ENCODE measurements around the gene EXOC3L4.
A peak's percentile ranks its signal among the peaks of the same experiment; 100 is the strongest.

EXOC3L4 gene

DNA sequence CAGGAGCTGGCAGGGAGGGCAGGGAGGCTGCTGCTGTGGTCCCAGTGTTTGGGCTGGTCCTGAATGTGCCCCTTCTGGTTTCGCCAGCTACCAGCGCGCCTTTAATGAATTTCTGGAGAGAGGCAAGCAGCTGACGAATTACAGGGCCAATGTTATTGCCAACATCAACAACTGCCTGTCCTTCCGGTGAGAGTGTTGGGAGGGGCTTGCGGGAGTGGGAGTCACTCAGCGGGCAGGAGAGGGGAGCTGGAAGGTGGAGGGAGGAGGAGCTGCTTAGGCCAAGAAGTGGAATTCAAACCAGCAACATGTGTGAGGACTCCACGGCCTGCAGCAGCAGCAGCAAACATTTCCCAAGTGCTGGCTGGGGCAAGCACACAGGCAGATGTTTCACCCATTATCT is 36.4 kb downstream of the EXOC3L4 start (continued):
- TF ChIP-seq, protein P1, sequence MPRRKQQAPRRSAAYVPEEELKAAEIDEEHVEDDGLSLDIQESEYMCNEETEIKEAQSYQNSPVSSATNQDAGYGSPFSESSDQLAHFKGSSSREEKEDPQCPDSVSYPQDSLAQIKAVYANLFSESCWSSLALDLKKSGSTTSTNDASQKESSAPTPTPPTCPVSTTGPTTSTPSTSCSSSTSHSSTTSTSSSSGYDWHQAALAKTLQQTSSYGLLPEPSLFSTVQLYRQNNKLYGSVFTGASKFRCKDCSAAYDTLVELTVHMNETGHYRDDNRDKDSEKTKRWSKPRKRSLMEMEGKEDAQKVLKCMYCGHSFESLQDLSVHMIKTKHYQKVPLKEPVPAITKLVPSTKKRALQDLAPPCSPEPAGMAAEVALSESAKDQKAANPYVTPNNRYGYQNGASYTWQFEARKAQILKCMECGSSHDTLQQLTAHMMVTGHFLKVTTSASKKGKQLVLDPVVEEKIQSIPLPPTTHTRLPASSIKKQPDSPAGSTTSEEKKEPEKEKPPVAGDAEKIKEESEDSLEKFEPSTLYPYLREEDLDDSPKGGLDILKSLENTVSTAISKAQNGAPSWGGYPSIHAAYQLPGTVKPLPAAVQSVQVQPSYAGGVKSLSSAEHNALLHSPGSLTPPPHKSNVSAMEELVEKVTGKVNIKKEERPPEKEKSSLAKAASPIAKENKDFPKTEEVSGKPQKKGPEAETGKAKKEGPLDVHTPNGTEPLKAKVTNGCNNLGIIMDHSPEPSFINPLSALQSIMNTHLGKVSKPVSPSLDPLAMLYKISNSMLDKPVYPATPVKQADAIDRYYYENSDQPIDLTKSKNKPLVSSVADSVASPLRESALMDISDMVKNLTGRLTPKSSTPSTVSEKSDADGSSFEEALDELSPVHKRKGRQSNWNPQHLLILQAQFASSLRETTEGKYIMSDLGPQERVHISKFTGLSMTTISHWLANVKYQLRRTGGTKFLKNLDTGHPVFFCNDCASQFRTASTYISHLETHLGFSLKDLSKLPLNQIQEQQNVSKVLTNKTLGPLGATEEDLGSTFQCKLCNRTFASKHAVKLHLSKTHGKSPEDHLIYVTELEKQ (tag by site-specific recombination; IDR thresholded peaks at IDR 0.05; ENCODE audit: borderline replicate concordance): no peak
- TF ChIP-seq PRDM1 (tag by site-specific recombination; IDR thresholded peaks at IDR 0.05) (no peak), ZNF677 (tag by site-specific recombination; IDR thresholded peaks at IDR 0.05) (no peak), ZBTB1 (tag by site-specific recombination; IDR thresholded peaks at IDR 0.05) (no peak), ZNF140 (tag by site-specific recombination; IDR thresholded peaks at IDR 0.05) (no peak), ZNF169 (tag by site-specific recombination; IDR thresholded peaks at IDR 0.05) (no peak), KLF1 (tag by site-specific recombination; IDR thresholded peaks at IDR 0.05) (peak; percentile 39; the same call in 1 of the 2 replicates), ZNF747 (tag by site-specific recombination; IDR thresholded peaks at IDR 0.05) (no peak), ZNF175 (tag by site-specific recombination; IDR thresholded peaks at IDR 0.05) (no peak), YY2 (tag by site-specific recombination; IDR thresholded peaks at IDR 0.05) (no peak), HOXC10 (CRISPR knock-in tag; IDR thresholded peaks at IDR 0.05) (no peak), SCRT1 (tag by site-specific recombination; IDR thresholded peaks at IDR 0.05; ENCODE audit: borderline replicate concordance) (peak; percentile 60; the same call in 1 of the 2 replicates), ZNF626 (tag by site-specific recombination; IDR thresholded peaks at IDR 0.05) (no peak), OVOL3 (tag by site-specific recombination; IDR thresholded peaks at IDR 0.05) (no peak), ZNF138 (tag by site-specific recombination; IDR thresholded peaks at IDR 0.05; ENCODE audit: borderline replicate concordance) (no peak), ZNF302 (tag by site-specific recombination; IDR thresholded peaks at IDR 0.05; ENCODE audit: low read depth) (no peak), KLF16 (tag by site-specific recombination; IDR thresholded peaks at IDR 0.05) (no peak), ZNF707 (tag by site-specific recombination; IDR thresholded peaks at IDR 0.05) (no peak), ZNF792 (tag by site-specific recombination; IDR thresholded peaks at IDR 0.05) (no peak), ZNF549 (tag by site-specific recombination; IDR thresholded peaks at IDR 0.05) (no peak), ZNF585B (tag by site-specific recombination; IDR thresholded peaks at IDR 0.05) (no peak), ZNF341 (tag by site-specific recombination; IDR thresholded peaks at IDR 0.05; ENCODE audit: low read depth) (no peak)
- TF ChIP-seq, protein P2, sequence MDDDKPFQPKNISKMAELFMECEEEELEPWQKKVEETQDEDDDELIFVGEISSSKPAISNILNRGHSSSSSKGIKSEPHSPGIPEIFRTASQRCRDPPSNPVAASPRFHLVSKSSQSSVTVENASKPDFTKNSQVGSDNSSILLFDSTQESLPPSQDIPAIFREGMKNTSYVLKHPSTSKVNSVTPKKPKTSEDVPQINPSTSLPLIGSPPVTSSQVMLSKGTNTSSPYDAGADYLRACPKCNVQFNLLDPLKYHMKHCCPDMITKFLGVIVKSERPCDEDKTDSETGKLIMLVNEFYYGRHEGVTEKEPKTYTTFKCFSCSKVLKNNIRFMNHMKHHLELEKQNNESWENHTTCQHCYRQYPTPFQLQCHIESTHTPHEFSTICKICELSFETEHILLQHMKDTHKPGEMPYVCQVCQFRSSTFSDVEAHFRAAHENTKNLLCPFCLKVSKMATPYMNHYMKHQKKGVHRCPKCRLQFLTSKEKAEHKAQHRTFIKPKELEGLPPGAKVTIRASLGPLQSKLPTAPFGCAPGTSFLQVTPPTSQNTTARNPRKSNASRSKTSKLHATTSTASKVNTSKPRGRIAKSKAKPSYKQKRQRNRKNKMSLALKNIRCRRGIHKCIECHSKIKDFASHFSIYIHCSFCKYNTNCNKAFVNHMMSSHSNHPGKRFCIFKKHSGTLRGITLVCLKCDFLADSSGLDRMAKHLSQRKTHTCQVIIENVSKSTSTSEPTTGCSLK (tag by site-specific recombination; IDR thresholded peaks at IDR 0.05): no peak
- TF ChIP-seq, protein P3, sequence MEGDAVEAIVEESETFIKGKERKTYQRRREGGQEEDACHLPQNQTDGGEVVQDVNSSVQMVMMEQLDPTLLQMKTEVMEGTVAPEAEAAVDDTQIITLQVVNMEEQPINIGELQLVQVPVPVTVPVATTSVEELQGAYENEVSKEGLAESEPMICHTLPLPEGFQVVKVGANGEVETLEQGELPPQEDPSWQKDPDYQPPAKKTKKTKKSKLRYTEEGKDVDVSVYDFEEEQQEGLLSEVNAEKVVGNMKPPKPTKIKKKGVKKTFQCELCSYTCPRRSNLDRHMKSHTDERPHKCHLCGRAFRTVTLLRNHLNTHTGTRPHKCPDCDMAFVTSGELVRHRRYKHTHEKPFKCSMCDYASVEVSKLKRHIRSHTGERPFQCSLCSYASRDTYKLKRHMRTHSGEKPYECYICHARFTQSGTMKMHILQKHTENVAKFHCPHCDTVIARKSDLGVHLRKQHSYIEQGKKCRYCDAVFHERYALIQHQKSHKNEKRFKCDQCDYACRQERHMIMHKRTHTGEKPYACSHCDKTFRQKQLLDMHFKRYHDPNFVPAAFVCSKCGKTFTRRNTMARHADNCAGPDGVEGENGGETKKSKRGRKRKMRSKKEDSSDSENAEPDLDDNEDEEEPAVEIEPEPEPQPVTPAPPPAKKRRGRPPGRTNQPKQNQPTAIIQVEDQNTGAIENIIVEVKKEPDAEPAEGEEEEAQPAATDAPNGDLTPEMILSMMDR (tag by site-specific recombination; IDR thresholded peaks at IDR 0.05): no peak
- TF ChIP-seq, protein P4, sequence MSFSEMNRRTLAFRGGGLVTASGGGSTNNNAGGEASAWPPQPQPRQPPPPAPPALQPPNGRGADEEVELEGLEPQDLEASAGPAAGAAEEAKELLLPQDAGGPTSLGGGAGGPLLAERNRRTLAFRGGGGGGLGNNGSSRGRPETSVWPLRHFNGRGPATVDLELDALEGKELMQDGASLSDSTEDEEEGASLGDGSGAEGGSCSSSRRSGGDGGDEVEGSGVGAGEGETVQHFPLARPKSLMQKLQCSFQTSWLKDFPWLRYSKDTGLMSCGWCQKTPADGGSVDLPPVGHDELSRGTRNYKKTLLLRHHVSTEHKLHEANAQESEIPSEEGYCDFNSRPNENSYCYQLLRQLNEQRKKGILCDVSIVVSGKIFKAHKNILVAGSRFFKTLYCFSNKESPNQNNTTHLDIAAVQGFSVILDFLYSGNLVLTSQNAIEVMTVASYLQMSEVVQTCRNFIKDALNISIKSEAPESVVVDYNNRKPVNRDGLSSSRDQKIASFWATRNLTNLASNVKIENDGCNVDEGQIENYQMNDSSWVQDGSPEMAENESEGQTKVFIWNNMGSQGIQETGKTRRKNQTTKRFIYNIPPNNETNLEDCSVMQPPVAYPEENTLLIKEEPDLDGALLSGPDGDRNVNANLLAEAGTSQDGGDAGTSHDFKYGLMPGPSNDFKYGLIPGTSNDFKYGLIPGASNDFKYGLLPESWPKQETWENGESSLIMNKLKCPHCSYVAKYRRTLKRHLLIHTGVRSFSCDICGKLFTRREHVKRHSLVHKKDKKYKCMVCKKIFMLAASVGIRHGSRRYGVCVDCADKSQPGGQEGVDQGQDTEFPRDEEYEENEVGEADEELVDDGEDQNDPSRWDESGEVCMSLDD (tag by site-specific recombination; IDR thresholded peaks at IDR 0.05): 0 out of 2 replicates have a peak, but pooled peaks have one; percentile 18
- TF ChIP-seq, protein P5, sequence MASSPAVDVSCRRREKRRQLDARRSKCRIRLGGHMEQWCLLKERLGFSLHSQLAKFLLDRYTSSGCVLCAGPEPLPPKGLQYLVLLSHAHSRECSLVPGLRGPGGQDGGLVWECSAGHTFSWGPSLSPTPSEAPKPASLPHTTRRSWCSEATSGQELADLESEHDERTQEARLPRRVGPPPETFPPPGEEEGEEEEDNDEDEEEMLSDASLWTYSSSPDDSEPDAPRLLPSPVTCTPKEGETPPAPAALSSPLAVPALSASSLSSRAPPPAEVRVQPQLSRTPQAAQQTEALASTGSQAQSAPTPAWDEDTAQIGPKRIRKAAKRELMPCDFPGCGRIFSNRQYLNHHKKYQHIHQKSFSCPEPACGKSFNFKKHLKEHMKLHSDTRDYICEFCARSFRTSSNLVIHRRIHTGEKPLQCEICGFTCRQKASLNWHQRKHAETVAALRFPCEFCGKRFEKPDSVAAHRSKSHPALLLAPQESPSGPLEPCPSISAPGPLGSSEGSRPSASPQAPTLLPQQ (tag by site-specific recombination; IDR thresholded peaks at IDR 0.05): no peak; the same call in 1 of the 2 replicates
- TF ChIP-seq, protein P6, sequence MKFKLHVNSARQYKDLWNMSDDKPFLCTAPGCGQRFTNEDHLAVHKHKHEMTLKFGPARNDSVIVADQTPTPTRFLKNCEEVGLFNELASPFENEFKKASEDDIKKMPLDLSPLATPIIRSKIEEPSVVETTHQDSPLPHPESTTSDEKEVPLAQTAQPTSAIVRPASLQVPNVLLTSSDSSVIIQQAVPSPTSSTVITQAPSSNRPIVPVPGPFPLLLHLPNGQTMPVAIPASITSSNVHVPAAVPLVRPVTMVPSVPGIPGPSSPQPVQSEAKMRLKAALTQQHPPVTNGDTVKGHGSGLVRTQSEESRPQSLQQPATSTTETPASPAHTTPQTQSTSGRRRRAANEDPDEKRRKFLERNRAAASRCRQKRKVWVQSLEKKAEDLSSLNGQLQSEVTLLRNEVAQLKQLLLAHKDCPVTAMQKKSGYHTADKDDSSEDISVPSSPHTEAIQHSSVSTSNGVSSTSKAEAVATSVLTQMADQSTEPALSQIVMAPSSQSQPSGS (tag by site-specific recombination; IDR thresholded peaks at IDR 0.05; ENCODE audit: low read depth): no peak
